ENCODE results near the gene DCAF6. TPM values are rescaled to one million over a fixed set of nuclear protein-coding genes. Genes with fewer than 3 reads are reported as not detected.

Gene DCAF6, protein sequence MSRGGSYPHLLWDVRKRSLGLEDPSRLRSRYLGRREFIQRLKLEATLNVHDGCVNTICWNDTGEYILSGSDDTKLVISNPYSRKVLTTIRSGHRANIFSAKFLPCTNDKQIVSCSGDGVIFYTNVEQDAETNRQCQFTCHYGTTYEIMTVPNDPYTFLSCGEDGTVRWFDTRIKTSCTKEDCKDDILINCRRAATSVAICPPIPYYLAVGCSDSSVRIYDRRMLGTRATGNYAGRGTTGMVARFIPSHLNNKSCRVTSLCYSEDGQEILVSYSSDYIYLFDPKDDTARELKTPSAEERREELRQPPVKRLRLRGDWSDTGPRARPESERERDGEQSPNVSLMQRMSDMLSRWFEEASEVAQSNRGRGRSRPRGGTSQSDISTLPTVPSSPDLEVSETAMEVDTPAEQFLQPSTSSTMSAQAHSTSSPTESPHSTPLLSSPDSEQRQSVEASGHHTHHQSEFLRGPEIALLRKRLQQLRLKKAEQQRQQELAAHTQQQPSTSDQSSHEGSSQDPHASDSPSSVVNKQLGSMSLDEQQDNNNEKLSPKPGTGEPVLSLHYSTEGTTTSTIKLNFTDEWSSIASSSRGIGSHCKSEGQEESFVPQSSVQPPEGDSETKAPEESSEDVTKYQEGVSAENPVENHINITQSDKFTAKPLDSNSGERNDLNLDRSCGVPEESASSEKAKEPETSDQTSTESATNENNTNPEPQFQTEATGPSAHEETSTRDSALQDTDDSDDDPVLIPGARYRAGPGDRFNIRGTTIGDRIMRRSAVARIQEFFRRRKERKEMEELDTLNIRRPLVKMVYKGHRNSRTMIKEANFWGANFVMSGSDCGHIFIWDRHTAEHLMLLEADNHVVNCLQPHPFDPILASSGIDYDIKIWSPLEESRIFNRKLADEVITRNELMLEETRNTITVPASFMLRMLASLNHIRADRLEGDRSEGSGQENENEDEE
- 36.2 and 41.4 TPM in 2 replicates for total RNA-seq

DNA sequence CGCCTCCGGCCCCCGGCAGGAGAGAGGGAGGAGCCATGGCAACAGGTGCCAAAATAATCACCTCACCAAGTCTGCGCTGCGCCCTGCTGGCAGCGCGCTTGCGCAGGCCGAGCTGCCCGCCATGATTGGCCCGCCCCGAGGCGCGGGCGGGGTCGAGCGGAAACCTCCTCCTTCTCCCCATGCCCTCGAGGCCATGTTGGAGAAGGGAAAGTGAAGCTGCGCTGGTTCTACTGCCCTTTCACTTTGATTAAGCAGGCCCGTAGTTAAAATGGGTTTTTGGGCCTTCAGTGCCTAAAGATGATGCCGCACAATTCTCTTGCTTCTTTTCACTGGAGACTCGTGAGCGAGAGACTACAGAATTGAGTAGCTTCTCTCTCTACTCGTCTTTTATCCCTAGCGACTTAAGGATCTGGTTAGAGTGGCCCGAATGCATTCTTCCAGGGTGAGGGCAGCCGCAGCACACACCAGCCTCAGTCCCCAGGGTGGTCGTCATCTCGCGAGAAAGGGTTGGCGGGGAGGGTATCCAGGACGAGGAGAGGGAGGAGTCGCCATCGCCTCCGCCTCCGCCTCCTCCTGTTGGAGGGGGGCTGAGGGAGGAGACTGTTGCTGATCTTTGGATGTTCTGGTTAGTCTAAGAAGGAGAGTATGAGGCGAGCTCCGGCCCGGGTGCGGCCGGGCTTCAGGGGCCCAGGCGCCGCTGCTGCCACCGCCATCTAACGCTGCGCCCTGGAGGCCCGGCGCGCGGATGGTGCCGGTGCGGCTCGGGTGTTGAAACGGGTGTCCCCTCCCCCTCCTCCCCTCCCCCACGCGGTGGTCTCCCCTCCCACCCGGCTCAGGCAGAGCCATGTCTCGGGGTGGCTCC, at the start of gene DCAF6:
Gene DCAF6, plus strand, starts transcription at position 616 of the 862 bp plus-strand sequence. Its CDS starts 229 bp downstream, at position 845.

DNA sequence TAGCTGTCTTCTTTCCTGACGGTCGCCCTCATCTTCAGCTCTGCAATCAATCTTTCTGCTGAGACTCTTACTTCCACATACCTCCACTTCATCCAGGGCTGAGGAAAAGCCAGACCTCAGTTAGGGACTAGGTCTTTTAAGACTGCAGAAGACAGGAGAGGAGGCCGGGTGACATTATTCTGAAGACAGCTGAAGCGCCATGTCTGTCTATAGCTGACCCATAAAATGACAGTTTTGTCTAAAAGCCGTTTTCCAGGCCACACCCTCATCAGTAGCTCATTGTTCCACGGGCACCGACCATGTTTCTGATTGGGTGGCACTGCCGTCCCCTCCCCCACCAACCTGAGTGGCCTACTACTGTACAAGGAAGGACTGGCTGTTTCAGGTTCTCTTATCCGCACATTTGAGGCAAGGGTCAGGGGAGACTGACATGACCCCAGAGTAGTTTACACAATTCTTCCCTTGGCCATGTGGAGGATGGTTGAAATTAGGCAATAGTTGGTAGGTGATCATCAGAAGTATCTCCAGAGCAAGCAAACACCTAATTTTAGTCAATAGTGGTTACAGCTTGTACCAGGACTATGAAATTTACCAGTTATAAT, 22.5 kb upstream of the DCAF6 start, which contains the start of gene ADCY10:
Gene ADCY10, minus strand, starts transcription at position 240 of the 602 bp plus-strand sequence. CDS start 8,994 bp downstream, outside the sequence.

DNA sequence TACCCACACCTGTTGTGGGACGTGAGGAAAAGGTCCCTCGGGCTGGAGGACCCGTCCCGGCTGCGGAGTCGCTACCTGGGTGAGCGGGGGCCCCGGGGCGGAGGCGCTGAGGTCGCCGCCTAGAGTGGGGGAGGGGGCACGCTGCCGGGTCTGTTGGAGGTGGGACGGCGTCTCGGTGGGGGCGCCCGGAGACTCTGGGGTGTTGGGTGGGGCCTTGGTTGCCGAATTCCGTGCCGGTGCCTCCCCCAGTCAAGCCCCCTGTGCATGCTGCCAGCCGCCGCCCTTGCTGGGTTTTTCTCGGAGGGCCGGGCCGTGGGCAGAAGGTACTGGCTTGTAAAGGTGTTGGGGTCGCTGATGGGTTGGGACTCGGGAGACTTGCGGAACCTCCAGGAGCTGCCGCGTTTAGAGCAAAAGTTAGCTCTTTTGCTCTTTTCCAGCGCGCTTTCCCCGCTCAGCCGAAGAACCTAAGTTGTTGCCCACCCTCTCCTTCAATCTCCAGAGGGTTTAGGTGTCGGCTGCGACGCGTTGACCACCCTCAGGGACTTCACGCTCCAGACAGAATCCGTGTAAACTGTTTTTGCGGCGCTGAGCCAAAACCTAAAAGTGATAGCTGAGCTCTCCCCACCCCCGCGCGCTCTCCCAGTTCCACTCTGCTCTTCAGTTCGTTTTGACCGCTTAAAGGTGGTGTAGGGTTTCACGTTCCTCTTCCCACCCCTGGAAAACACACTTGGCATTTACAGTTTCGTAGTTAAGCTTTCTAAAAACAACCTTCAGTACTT, 636 bp downstream of the DCAF6 start, which contains the start of gene MPC2:
Gene MPC2, minus strand, starts transcription at position 143 of the 779 bp plus-strand sequence. CDS start 1,231 bp downstream, outside the sequence.

Other genes starting within 250 kb of the DCAF6 start
- 91.5 and 98.4 TPM in 2 replicates for gene MPZL1, start 214.7 kb upstream of the DCAF6 start, total RNA-seq
- gene ADCY10, start 22.5 kb upstream of the DCAF6 start, total RNA-seq = 0.15 and 0.86 TPM in 2 replicates
- gene MPC2, start 389 bp downstream of the DCAF6 start, total RNA-seq = 47.6 and 60.3 TPM in 2 replicates
- gene GPR161, start 200.2 kb downstream of the DCAF6 start, total RNA-seq = 16.1 and 23.4 TPM in 2 replicates
- 33.3 and 40.9 TPM in 2 replicates for gene TIPRL, start 242.3 kb downstream of the DCAF6 start, total RNA-seq

Measured in hair follicular keratinocyte (primary cell).